Lung (tissue), 12 donors: ENCODE results near the gene FAM83E. TPM values are rescaled to one million over a fixed set of nuclear protein-coding genes. Genes with fewer than 3 reads are reported as not detected.
A peak's percentile ranks its signal among the peaks of the same experiment; 100 is the strongest.

Experiments used
- ATAC-seq: fragments of 200-7000 bp; cut with Tn5 transposase; one replicate; pipeline ENCODE4 v1.9.1; 2020; ENCODE audit warnings: moderate number of reproducible peaks; ENCODE audit not compliant: insufficient read depth, low FRiP score
- DNase-seq, 3 donors: peaks; one replicate each; pipeline ENCODE4 v3.0.0-alpha.2; 2013 to 2017
- H3K27ac ChIP-seq, 2 donors: one replicate each; pipeline ENCODE4 v1.5.1; 2013; ENCODE audit warnings: mild to moderate bottlenecking in 2 of 2, moderate library complexity in 2 of 2, control low read depth in 1 of 2, inconsistent platforms in 1 of 2, low read depth in 1 of 2, low read length in 1 of 2
- H3K27me3 ChIP-seq, 3 donors: one replicate each; pipeline ENCODE4 v1.5.1; 2013; ENCODE audit warnings: low read length in 2 of 3; ENCODE audit not compliant: control insufficient read depth in 3 of 3, insufficient read depth in 3 of 3
- H3K36me3 ChIP-seq, 4 donors: one replicate each; pipeline ENCODE4 v1.5.1; 2013; ENCODE audit warnings: low read length in 4 of 4, mild to moderate bottlenecking in 1 of 4, moderate library complexity in 1 of 4; ENCODE audit not compliant: control insufficient read depth in 4 of 4, insufficient read depth in 4 of 4
- H3K4me1 ChIP-seq, 5 donors: one replicate each; pipeline ENCODE4 v1.5.1; 2013; ENCODE audit warnings: low read length in 5 of 5, mild to moderate bottlenecking in 2 of 5, moderate library complexity in 1 of 5; ENCODE audit not compliant: control insufficient read depth in 5 of 5, insufficient read depth in 5 of 5
- H3K4me3 ChIP-seq: one replicate; pipeline ENCODE4 v1.5.1; 2013; ENCODE audit warnings: mild to moderate bottlenecking, control low read depth, moderate library complexity
- H3K9ac ChIP-seq, 2 donors: one replicate each; pipeline ENCODE4 v1.5.1; 2013; ENCODE audit warnings: low read length in 2 of 2, control low read depth in 1 of 2; ENCODE audit not compliant: insufficient read depth in 1 of 2
- H3K9me3 ChIP-seq, 4 donors: one replicate each; pipeline ENCODE4 v1.5.1; 2013; ENCODE audit warnings: low read length in 3 of 4, mild to moderate bottlenecking in 1 of 4, moderate library complexity in 1 of 4; ENCODE audit not compliant: control insufficient read depth in 4 of 4, insufficient read depth in 3 of 4
- WGBS, 2 donors: extraction: QIAGEN DNeasy Blood & Tissue Kit; methylation state at CpG; one replicate each; pipeline ENCODE4 v1.1.7; 2013; 5-methylcytosine and 5-hydroxymethylcytosine counted together
- polyA plus RNA-seq, 2 donors: library from polyadenylated mRNA; stranded (reverse); fragments of 200-250 nt; gene quantifications; one replicate each; pipeline ENCODE4 v1.2.1, GENCODE V29; 2013
- total RNA-seq, 2 donors: library from RNA; depleted of rRNA in 1 of 2; stranded (reverse); fragments of >200 nt in 1 of 2; gene quantifications; one replicate each; pipeline ENCODE4 v1.2.1, GENCODE V29; 2014 to 2021
- TF ChIP-seq, protein P1 (sequence below): IDR thresholded peaks from 2 replicates; pipeline ENCODE4 v1.5.1; 2012; ENCODE audit warnings: mild to moderate bottlenecking; ENCODE audit errors: control extremely low read depth, extremely low read depth
- donor health status: control.
- donor health status: control.
- donor health status: Bipolar disorder and iron deficiency.
- donor health status: healthy.
- donor health status: DM: yes; HTN: yes; CAD: no.

Gene FAM83E
- total and polyA plus RNA-seq, 4 donors = 22.2 to 43.8 (median 36.7) TPM

DNA sequence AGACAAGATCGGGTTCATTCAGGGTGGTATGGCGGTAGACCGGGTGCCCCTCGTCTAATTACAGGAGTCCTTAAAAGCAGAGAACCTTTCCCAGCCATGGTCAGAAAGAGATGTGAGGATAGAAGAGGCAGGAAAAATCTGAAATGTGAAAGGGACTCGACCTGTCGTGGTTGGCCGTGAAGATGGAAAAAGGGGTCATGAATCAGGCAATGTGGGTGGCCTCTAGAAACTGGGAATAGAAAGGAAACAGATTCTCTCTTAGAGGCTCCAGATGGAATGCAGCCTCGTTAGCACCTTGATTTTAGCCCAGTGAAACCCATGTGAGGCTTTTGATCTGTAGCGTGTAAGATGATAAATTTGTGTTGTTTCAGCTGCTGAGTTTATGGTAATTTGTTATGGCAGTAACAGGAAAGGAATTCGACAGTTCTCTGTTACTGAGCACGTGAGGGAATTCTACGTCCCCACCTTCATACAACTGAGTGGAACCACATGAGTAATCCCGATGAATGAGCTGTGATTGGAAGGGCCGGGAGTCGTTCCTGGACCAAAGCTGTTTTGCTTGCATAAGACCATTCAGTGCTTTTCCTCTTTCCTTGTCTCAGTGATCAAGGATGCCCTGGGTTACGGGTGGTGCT is 42.1 kb upstream of the FAM83E start:
- ATAC-seq (no peak), DNase-seq (peak in 1 of 3 donors; percentile 20)
- Histone ChIP-seq H3K4me1 (peaks cover 0 to 7% (median 0%) of the 10 kb centered on the region in 5 donors), H3K27me3 (no peaks in the 10 kb centered on the region), H3K36me3 (no peaks in the 10 kb centered on the region), H3K4me3 (no peak overlapping the region), H3K27ac (no peak overlapping the region), H3K9ac (no peak overlapping the region), H3K9me3 (no peaks in the 10 kb centered on the region)
- WGBS, 2 donors = 58 to 63% methylated on average over 16 of the region's 16 CpGs
- TF ChIP-seq, protein P1, sequence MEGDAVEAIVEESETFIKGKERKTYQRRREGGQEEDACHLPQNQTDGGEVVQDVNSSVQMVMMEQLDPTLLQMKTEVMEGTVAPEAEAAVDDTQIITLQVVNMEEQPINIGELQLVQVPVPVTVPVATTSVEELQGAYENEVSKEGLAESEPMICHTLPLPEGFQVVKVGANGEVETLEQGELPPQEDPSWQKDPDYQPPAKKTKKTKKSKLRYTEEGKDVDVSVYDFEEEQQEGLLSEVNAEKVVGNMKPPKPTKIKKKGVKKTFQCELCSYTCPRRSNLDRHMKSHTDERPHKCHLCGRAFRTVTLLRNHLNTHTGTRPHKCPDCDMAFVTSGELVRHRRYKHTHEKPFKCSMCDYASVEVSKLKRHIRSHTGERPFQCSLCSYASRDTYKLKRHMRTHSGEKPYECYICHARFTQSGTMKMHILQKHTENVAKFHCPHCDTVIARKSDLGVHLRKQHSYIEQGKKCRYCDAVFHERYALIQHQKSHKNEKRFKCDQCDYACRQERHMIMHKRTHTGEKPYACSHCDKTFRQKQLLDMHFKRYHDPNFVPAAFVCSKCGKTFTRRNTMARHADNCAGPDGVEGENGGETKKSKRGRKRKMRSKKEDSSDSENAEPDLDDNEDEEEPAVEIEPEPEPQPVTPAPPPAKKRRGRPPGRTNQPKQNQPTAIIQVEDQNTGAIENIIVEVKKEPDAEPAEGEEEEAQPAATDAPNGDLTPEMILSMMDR = no peak

DNA sequence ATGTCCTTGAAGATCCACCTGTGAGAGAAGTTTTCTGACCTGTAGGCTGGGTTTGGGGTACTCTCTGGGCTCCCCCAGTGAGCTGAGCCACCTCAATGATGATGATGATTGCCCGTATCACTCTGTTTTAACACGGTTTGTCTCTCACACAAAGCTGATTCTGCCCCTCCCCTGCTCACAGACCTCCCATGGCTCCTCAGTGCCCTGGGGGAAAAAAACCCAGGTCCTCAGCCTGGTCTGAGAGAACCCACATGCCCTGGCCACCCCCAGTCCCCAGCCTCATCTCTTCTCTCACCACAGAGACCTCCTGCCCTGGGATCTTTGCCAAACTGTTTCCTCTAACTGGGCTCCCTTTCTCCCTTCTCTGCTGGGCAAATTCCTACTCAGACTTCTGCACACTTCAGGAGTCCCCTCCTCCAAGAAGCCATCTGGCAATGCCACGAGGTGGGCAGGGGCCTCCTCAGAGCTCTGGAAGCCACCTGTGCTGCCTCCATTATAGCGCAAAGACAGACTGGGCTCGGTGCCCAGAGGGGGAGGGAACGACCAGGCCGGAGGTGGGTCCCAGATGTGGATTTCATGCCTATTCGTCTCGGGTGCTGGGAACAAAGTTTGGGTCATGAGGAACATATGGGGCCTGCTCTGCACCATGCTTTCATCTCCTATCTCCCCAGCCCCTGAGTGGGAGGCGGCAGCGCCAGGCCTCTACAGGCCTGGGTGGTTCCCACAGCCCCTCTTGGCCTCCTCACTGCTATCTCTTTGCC is 39.6 kb upstream of the FAM83E start:
- peak; percentile 4 to 41 (median 37) for DNase-seq
- WGBS, 2 donors = 48 to 53% methylated on average over 11 of the region's 11 CpGs
- H3K9ac ChIP-seq = no peak overlapping the region
- no peak overlapping the region for H3K27ac ChIP-seq
- H3K4me3 ChIP-seq = no peak overlapping the region
- TF ChIP-seq, protein P1 = no peak
- H3K4me1 ChIP-seq = peaks cover 0 to 6% (median 0%) of the 10 kb centered on the region in 5 donors
- no peak for ATAC-seq
- no peaks in the 10 kb centered on the region for H3K27me3 ChIP-seq
- H3K9me3 ChIP-seq = no peaks in the 10 kb centered on the region
- no peaks in the 10 kb centered on the region for H3K36me3 ChIP-seq

DNA sequence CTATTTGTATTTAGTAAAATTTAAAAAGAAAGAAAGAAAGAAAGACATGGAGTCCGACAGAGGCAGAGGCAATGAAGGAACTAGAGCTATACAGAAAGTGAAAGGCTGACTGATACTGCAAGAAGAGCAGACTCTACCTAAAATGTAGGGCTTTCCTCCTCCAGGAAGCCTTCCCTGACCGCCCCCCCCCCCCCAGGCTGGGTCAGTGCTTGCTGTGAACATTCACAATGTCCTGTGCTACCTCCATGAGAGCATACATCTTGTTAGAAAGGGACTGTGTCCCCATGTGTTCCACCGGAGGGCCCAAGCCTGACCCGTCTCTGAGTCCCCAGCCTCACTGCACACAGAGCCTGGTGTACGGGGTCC is 36.8 kb upstream of the FAM83E start:
- H3K4me1 ChIP-seq = peaks cover 0 to 6% (median 0%) of the 10 kb centered on the region in 5 donors
- TF ChIP-seq, protein P1 = no peak
- 67 to 82% methylated on average over 5 of the region's 5 CpGs for WGBS, 2 donors

More for the DNA sequence above, 36.8 kb upstream of the FAM83E start:
- DNase-seq (no peak), ATAC-seq (no peak)
- no peaks in the 10 kb centered on the region for H3K36me3 ChIP-seq
- no peak overlapping the region for H3K27ac ChIP-seq
- H3K4me3 ChIP-seq = no peak overlapping the region
- H3K27me3 ChIP-seq = no peaks in the 10 kb centered on the region
- no peak overlapping the region for H3K9ac ChIP-seq
- no peaks in the 10 kb centered on the region for H3K9me3 ChIP-seq
